ENCODE measurements around the gene ABLIM1.

GRCh38 chr10:114521255-114521654, 136.8 kb downstream of the ABLIM1 start:
- TF ChIP-seq POLR2AphosphoS5 (IDR thresholded peaks at IDR 0.05): no peak
- TF ChIP-seq CTCF (IDR thresholded peaks at IDR 0.05): no peak
- TF ChIP-seq EP300 (IDR thresholded peaks at IDR 0.05): no peak

All from esophagus muscularis mucosa (tissue), 4 donors.